ENCODE measurements around the gene PRKCE.

DNA sequence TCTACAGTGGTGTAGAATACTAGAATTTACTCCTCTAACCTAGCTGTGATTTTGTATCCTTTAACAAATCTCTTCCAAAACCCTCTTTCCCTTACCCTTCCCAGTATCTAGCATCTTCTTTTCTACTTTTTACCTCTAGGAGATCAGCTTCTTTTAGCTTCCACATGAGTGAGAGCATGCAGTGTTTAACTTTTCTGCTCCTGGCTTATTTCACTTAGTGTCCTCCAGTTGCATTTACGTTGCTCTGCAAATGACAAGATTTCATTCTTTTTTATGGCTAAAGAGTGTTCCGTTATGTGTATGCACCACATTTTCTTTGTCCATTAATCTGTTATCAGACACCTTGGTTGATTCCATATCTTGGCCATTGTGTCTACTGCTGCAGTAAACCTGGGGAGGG lies 228.5 kb downstream of the PRKCE start:
- TF ChIP-seq, protein P1, sequence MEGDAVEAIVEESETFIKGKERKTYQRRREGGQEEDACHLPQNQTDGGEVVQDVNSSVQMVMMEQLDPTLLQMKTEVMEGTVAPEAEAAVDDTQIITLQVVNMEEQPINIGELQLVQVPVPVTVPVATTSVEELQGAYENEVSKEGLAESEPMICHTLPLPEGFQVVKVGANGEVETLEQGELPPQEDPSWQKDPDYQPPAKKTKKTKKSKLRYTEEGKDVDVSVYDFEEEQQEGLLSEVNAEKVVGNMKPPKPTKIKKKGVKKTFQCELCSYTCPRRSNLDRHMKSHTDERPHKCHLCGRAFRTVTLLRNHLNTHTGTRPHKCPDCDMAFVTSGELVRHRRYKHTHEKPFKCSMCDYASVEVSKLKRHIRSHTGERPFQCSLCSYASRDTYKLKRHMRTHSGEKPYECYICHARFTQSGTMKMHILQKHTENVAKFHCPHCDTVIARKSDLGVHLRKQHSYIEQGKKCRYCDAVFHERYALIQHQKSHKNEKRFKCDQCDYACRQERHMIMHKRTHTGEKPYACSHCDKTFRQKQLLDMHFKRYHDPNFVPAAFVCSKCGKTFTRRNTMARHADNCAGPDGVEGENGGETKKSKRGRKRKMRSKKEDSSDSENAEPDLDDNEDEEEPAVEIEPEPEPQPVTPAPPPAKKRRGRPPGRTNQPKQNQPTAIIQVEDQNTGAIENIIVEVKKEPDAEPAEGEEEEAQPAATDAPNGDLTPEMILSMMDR (conservative IDR thresholded peaks at IDR 0.05; ENCODE audit: low read length): no peak
- no peak for TF ChIP-seq EZH2phosphoT487 (IDR thresholded peaks at IDR 0.05; ENCODE audit: borderline replicate concordance, low read depth, low read length)

Measured in OCI-LY7 (cell line).